Retinal pigment epithelial cell (primary cell): Measurements from ENCODE around the gene STARD7.
"Not testable (repeated sequence)": the region's sequence is repeated elsewhere in the genome, so short reads cannot be mapped to it uniquely, and the experiment has no call there.

Experiments used
- DNase-seq: peaks from one replicate; pipeline ENCODE4 v3.0.0-alpha.2; 2010; ENCODE audit warnings: low read depth
- H3K4me3 ChIP-seq: 2 replicates; pipeline ENCODE4 v1.5.1; 2011; ENCODE audit warnings: mild to moderate bottlenecking, low read length, control low read depth, moderate library complexity
- CTCF ChIP-seq: conservative IDR thresholded peaks from 2 replicates; pipeline ENCODE4 v1.5.1; 2011; ENCODE audit warnings: low read depth, low read length, control low read depth, inconsistent platforms

STARD7 gene

GRCh38 chr2:96233880-96234316, 25.3 kb upstream of the STARD7 start:
- DNase-seq, result no peak
- no peak overlapping the region for H3K4me3 ChIP-seq

GRCh38 chr2:96233436-96233835, 24.8 kb upstream of the STARD7 start:
- no peak for DNase-seq
- no peak overlapping the region for H3K4me3 ChIP-seq
- no peak for TF ChIP-seq CTCF

More at GRCh38 chr2:96233880-96234316, 25.3 kb upstream of the STARD7 start:
- no peak for TF ChIP-seq CTCF

- no peak for TF ChIP-seq CTCF
- DNase-seq, result no peak
- H3K4me3 ChIP-seq, result no peak overlapping the region
Observed at GRCh38 chr2:96231316-96231715, 22.7 kb upstream of the STARD7 start.

GRCh38 chr2:96225016-96225533, 16.4 kb upstream of the STARD7 start:
- DNase-seq, result no peak
- TF ChIP-seq CTCF, result no peak
- no peak overlapping the region for H3K4me3 ChIP-seq

- DNase-seq, H3K4me3 ChIP-seq: not testable (repeated sequence)
Observed at GRCh38 chr2:96221106-96221505, 12.5 kb upstream of the STARD7 start.

- H3K4me3 ChIP-seq, DNase-seq: not testable (repeated sequence)
Observed at GRCh38 chr2:96219959-96220358, 11.3 kb upstream of the STARD7 start.

GRCh38 chr2:96218508-96219131, 10.0 kb upstream of the STARD7 start:
- no peak for DNase-seq
- TF ChIP-seq CTCF, result no peak
- H3K4me3 ChIP-seq, result no peak overlapping the region

GRCh38 chr2:96214554-96214953, 5.9 kb upstream of the STARD7 start:
- H3K4me3 ChIP-seq, result no peak overlapping the region
- no peak for TF ChIP-seq CTCF
- no peak for DNase-seq
